Tibial artery (tissue), 4 donors: ENCODE data around the gene CYTH1.

Source experiments
- DNase-seq, 2 donors: peaks; one replicate each; pipeline ENCODE4 v3.0.0-alpha.2; 2019
- H3K27ac ChIP-seq, 2 donors: fragments of 200-600 bp; sonication (generic) in 1 of 2; 1 replicate in 1 of 2; 2 replicates in 1 of 2; pipeline ENCODE4 v1.5.1; 2018 to 2019; ENCODE audit warnings: mild to moderate bottlenecking in 1 of 2
- H3K27me3 ChIP-seq, 2 donors: fragments of 200-600 bp; sonication (generic) in 1 of 2; one replicate each; pipeline versions ENCODE4 v1.5.1 to v1.6.0; 2016 to 2019
- H3K36me3 ChIP-seq, 3 donors: fragments of 200-600 bp; sonication (generic) in 2 of 3; one replicate each; pipeline ENCODE4 v1.5.1; 2016 to 2019; ENCODE audit warnings: mild to moderate bottlenecking in 2 of 3
- H3K4me1 ChIP-seq, 4 donors: fragments of 200-600 bp; sonication (generic) in 2 of 4; 1 replicate in 3 of 4; 2 replicates in 1 of 4; pipeline ENCODE4 v1.5.1; 2016 to 2019
- H3K4me3 ChIP-seq, 2 donors: fragments of 200-600 bp; sonication (generic) in 1 of 2; 1 replicate in 1 of 2; 2 replicates in 1 of 2; pipeline ENCODE4 v1.5.1; 2018 to 2019; ENCODE audit warnings: mild to moderate bottlenecking in 2 of 2
- H3K9me3 ChIP-seq, 3 donors: fragments of 200-600 bp; sonication (generic) in 1 of 3; one replicate each; pipeline ENCODE4 v1.5.1; 2016 to 2019
- intact Hi-C: fragments of 100-400 bp; cut with DNase I; formaldehyde crosslinking; loops from one replicate; pipeline ENCODE4 v1.15.0; 2023; ENCODE audit warnings: low total_unique reads
- TF ChIP-seq, protein P1 (sequence below), 2 experiments: fragments of 200-600 bp in 1 of 2; fragments of 450-650 bp in 1 of 2; IDR thresholded peaks; one replicate each; pipeline ENCODE4 v1.5.1; 2017 to 2019; ENCODE audit warnings: antibody characterized with exemption in 2 of 2, mild to moderate bottlenecking in 1 of 2, moderate library complexity in 1 of 2

Gene CYTH1

DNA sequence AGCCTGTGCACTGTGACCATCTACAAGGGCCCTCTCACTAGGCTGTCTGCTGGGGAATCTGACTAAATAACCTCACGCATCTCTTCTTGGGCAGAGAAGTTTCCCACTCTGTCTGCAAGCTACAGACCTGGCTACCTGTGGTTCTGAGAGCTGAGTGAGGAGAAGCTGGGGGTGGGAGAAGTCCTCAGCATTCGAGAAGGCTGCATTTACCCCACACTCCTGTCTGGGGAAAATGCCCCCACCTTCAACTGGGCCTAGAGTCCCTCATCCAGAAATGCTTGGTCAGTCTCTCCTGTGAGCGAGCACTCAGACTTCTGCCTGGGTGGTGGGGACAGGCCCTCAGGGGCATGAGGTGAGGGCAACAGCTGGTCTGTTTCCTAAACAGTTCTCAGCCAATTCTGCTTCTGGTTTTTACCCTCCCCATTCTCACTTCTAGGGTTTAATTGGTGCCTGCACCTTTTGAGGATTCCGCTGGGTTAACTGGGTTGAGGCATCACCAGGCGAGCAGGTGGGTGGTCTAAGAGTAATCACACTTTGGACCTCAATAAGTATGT, 98.6 kb downstream of the CYTH1 start:
- Histone ChIP-seq H3K27ac (no peak overlapping the region), H3K4me1 (peaks cover 0 to 14% (median 6%) of the 10 kb centered on the region in 4 donors), H3K36me3 (peaks cover 21 to 56% (median 34%) of the 10 kb centered on the region in 3 donors), H3K27me3 (no peaks in the 10 kb centered on the region), H3K4me3 (no peak overlapping the region), H3K9me3 (no peaks in the 10 kb centered on the region)
- DNase-seq: no peak
- TF ChIP-seq, protein P1, sequence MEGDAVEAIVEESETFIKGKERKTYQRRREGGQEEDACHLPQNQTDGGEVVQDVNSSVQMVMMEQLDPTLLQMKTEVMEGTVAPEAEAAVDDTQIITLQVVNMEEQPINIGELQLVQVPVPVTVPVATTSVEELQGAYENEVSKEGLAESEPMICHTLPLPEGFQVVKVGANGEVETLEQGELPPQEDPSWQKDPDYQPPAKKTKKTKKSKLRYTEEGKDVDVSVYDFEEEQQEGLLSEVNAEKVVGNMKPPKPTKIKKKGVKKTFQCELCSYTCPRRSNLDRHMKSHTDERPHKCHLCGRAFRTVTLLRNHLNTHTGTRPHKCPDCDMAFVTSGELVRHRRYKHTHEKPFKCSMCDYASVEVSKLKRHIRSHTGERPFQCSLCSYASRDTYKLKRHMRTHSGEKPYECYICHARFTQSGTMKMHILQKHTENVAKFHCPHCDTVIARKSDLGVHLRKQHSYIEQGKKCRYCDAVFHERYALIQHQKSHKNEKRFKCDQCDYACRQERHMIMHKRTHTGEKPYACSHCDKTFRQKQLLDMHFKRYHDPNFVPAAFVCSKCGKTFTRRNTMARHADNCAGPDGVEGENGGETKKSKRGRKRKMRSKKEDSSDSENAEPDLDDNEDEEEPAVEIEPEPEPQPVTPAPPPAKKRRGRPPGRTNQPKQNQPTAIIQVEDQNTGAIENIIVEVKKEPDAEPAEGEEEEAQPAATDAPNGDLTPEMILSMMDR (IDR thresholded peaks at IDR 0.05): no peak
- intact Hi-C loops: no loop called here

DNA sequence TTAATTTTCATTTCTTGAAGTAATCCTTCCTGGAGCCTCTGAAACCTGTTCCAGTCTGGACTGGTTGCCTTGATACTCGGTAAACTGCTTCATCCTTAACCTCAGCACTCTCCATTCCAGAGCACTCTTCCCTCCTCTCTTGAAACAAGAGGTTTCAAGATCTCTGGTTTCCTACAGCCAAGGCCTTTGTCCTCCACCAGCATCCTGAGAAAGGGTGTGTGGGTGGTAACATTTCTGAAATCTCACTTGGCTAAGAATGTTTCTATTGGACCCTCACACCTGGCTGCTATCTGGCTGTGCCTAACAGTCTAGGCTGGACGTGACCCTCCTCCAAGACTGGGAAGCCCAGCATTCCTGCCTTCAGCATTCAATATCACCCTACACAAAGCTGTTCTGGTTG, 99.7 kb downstream of the CYTH1 start:
- intact Hi-C loops: no loop called here
- no peak overlapping the region for H3K4me3 ChIP-seq
- H3K36me3 ChIP-seq: peaks cover 11 to 56% (median 34%) of the 10 kb centered on the region in 3 donors
- TF ChIP-seq, protein P1 (IDR thresholded peaks at IDR 0.05): no peak
- no peak overlapping the region for H3K27ac ChIP-seq
- no peaks in the 10 kb centered on the region for H3K9me3 ChIP-seq
- DNase-seq: no peak
- H3K4me1 ChIP-seq: peaks cover 0 to 14% (median 6%) of the 10 kb centered on the region in 4 donors
- H3K27me3 ChIP-seq: no peaks in the 10 kb centered on the region

DNA sequence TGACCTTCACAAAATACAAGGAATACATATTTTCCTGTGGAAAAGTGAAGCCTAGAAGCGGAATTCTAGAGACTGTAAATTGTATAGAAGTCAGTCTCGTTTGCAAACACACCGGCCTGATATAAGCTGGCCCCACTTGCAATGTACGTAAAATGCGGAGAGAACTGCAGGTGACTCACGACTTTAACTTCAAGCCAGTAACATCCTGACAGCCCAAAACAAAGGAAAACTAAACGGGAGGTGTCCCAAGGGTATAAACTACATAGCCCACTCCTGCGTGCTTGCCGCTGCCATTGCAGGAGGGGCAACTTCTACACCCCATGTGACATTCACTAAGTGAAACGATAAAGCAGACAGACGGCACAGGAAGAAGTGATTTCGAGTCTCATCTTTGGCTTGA, 101.6 kb downstream of the CYTH1 start:
- H3K4me3 ChIP-seq: no peak overlapping the region

DNA sequence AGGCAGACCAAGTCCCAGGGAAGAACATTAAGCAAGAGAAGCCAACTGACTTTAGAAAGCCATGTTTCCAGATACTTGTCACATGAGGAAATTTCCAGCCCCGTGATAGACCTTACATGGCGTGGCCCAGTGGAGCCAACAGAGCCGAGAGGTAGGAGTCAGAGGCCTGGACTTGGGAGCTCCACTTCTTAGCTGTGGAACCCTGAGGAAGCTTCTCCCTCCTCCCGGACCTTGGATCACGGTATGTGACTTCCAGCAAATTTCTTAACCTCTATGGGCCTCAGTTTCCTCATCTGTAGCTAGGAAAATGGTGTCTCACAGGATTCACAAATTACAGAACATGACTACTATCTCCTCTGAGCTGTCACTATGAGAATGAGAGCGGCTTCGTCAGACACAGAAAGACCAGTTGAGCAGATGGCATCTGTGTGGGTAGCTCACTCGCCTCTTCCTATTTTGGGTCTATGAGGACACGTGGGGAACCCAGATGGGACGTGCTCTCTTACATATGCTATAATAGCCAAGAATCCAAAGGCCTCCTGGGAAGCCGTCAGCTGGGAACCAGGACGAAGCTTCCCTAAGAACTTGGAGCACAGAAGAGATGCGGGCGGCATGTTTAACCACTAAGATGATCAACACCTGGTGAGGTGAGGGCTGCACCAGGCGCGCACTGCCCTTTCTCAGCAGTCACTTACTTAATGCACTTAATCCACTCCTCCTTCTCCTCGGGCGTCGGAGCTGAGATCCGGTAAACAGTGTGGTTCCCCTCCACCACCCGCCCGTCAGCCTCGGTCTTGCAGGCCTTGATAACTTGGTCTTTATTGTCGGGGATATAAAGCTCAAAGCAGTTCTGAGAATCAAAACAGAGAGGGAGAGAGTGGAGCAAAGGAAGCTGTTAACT, 102.3 kb downstream of the CYTH1 start:
- Histone ChIP-seq H3K36me3 (peaks cover 20 to 72% (median 53%) of the 10 kb centered on the region in 3 donors), H3K27me3 (no peaks in the 10 kb centered on the region), H3K4me1 (peaks cover 0 to 14% (median 6%) of the 10 kb centered on the region in 4 donors), H3K27ac (no peak overlapping the region), H3K9me3 (no peaks in the 10 kb centered on the region), H3K4me3 (no peak overlapping the region)
- intact Hi-C loops: no loop called here
- DNase-seq: no peak
- TF ChIP-seq, protein P1 (IDR thresholded peaks at IDR 0.05): no peak

More for the DNA sequence above, 101.6 kb downstream of the CYTH1 start:
- intact Hi-C loops: no loop called here
- H3K27ac ChIP-seq: no peak overlapping the region
- peaks cover 0 to 14% (median 6%) of the 10 kb centered on the region in 4 donors for H3K4me1 ChIP-seq
- H3K36me3 ChIP-seq: peaks cover 18 to 65% (median 46%) of the 10 kb centered on the region in 3 donors
- H3K9me3 ChIP-seq: no peaks in the 10 kb centered on the region
- TF ChIP-seq, protein P1 (IDR thresholded peaks at IDR 0.05): no peak
- no peak for DNase-seq
- H3K27me3 ChIP-seq: no peaks in the 10 kb centered on the region

DNA sequence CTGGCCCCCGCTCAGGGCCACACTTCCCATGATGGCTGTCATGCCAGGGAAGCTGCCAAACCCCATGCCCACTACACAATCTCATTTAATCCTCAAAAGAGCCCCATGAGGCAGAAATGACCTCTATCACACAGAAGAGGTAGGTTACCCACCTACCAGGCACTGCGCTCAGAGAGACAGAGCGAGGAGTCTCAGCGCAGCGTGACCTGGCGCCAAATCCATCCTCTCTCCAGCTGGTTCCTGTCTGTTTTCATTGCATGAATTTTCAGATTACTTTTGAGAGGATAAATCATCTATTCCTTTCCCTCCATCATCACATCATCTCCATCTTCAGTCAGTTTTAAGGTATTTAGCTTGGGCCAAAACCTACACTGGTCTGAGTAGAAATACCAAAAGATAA, 103.4 kb downstream of the CYTH1 start:
- TF ChIP-seq, protein P1 (IDR thresholded peaks at IDR 0.05): no peak
- Histone ChIP-seq H3K4me1 (peaks cover 0 to 14% (median 6%) of the 10 kb centered on the region in 4 donors), H3K9me3 (no peaks in the 10 kb centered on the region), H3K36me3 (peaks cover 25 to 75% (median 61%) of the 10 kb centered on the region in 3 donors), H3K27me3 (no peaks in the 10 kb centered on the region), H3K27ac (no peak overlapping the region), H3K4me3 (no peak overlapping the region)
- no peak for DNase-seq
- intact Hi-C loops: no loop called here
